Measurements from ENCODE around the gene BIRC7.
A peak's percentile ranks its signal among the peaks of the same experiment; 100 is the strongest.

The BIRC7 gene

GRCh38 chr20:63215101-63216040 lies 20.3 kb upstream of the BIRC7 start:
- TF ChIP-seq CTCF (IDR thresholded peaks at IDR 0.05; ENCODE audit: insufficient read depth, low read depth, low read length, missing control alignments): peak; percentile 38
- DNase-seq (ENCODE audit: low read depth): peak; percentile 50
- peak overlapping the region; percentile 77 for H3K4me3 ChIP-seq (ENCODE audit: low read length)

GRCh38 chr20:63216041-63216848 lies 19.5 kb upstream of the BIRC7 start, which contains the start of gene YTHDF1:
YTHDF1 (minus strand) TSS chr20:63216131; CDS start chr20:63215892, 239 bp downstream.
- peak within 1 kb of the TSS; percentile 77 for H3K4me3 ChIP-seq (ENCODE audit: low read length)
- no peak for TF ChIP-seq CTCF (IDR thresholded peaks at IDR 0.05; ENCODE audit: insufficient read depth, low read depth, low read length, missing control alignments)
- peak; percentile 95 for DNase-seq (ENCODE audit: low read depth)

- DNase-seq (ENCODE audit: low read depth): no peak
- H3K4me3 ChIP-seq (ENCODE audit: low read length): peak overlapping the region; percentile 58
- no peak for TF ChIP-seq CTCF (IDR thresholded peaks at IDR 0.05; ENCODE audit: insufficient read depth, low read depth, low read length, missing control alignments)
Observed at GRCh38 chr20:63216849-63217471, 18.7 kb upstream of the BIRC7 start.

DNA sequence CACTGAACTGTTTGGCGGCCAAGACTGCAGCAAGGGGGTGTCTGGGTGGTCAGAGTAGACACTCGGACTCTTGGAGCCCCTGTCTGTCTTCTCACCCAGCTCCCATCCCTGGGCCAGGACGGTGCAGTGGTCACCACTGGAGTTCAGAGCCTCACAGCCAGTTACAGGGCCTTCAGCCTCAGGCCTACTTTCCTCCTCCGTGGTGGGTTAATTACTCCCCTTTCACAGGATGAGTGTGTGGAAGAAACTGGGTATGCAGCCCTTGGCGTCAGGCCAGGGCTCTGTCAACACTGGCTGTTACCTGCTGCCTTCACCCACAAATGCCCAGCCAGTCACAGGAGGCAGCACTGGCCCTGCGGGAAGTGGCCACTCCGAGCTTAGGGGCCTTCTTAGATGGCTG lies 18.0 kb upstream of the BIRC7 start:
- peak; percentile 22 for DNase-seq (ENCODE audit: low read depth)
- no peak for TF ChIP-seq CTCF (IDR thresholded peaks at IDR 0.05; ENCODE audit: insufficient read depth, low read depth, low read length, missing control alignments)
- no peak overlapping the region for H3K4me3 ChIP-seq (ENCODE audit: low read length)

GRCh38 chr20:63218701-63219446 lies 16.8 kb upstream of the BIRC7 start:
- DNase-seq (ENCODE audit: low read depth): no peak
- no peak overlapping the region for H3K4me3 ChIP-seq (ENCODE audit: low read length)
- no peak for TF ChIP-seq CTCF (IDR thresholded peaks at IDR 0.05; ENCODE audit: insufficient read depth, low read depth, low read length, missing control alignments)

DNA sequence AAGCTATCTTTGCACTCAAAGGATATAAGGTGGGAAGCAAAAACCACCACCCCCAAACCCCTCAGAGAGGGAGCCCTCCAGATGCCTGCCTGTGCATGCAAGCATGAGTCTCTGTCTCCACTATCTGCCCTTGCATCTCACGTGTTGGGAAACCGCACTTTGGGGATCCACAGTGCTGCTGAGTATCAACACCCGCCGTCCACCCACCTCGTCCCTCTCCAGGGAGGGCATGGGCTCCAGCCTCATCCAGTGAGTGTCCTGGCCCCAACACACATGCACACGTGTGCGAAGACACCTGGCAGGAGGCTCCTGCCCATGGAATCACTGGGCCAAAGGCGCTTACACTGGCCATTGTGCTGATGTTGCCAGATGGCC lies 16.3 kb upstream of the BIRC7 start:
- DNase-seq (ENCODE audit: low read depth): no peak
- no peak overlapping the region for H3K4me3 ChIP-seq (ENCODE audit: low read length)
- no peak for TF ChIP-seq CTCF (IDR thresholded peaks at IDR 0.05; ENCODE audit: insufficient read depth, low read depth, low read length, missing control alignments)

Data from epithelial cell of esophagus (primary cell).